T-cell (primary cell): ENCODE measurements around the gene AFDN. TPM values are rescaled to one million over a fixed set of nuclear protein-coding genes. Genes with fewer than 3 reads are reported as not detected.

Source experiments
- ATAC-seq, 4 experiments: fragments of 200-7000 bp in 3 of 4; fragments of 150-1000 bp in 1 of 4; cut with Tn5 transposase; replicated peaks in 1 of 4; 1 replicate in 3 of 4; 2 replicates in 1 of 4; pipeline ENCODE4 v1.10.0; 2021; ENCODE audit warnings: moderate library complexity in 3 of 4, mild to moderate bottlenecking in 2 of 4, moderate number of reproducible peaks in 1 of 4
- CTCF ChIA-PET, 2 donors: fragments of 300-600 bp; sonication (Branson Sonifier 250); formaldehyde crosslinking; loops; one replicate each; lab custom pipeline; 2022; ENCODE audit warnings: antibody characterized with exemption in 2 of 2; lab: Charles Lee
- POLR2A ChIA-PET, 2 donors: fragments of 300-600 bp; sonication (Branson Sonifier 250); formaldehyde crosslinking; loops; one replicate each; lab custom pipeline; 2022; ENCODE audit warnings: antibody characterized with exemption in 2 of 2; lab: Charles Lee
- DNase-seq, 35 experiments: peaks; one replicate each; pipeline versions ENCODE4 v3.0.0 to v3.0.0-alpha.2; 2013 to 2023
- H3K27ac ChIP-seq: one replicate; pipeline ENCODE4 v1.5.1; 2013; ENCODE audit warnings: low read length
- H3K27me3 ChIP-seq, 2 experiments: replicated peaks in 1 of 2; 1 replicate in 1 of 2; 2 replicates in 1 of 2; pipeline versions ENCODE4 v1.6.1 to v1.7.0; 2013; ENCODE audit warnings: low read length in 1 of 2, mixed read lengths in 1 of 2; ENCODE audit not compliant: control insufficient read depth in 2 of 2, insufficient read depth in 2 of 2; ENCODE audit errors: extremely low read depth in 1 of 2
- H3K36me3 ChIP-seq, 2 donors: 1 replicate in 1 of 2; 2 replicates in 1 of 2; pipeline versions ENCODE4 v1.6.1 to v1.7.0; 2013; ENCODE audit warnings: low read length in 1 of 2; ENCODE audit not compliant: control insufficient read depth in 2 of 2, insufficient read depth in 1 of 2; ENCODE audit errors: extremely low read depth in 1 of 2
- H3K4me1 ChIP-seq, 2 experiments: 1 replicate in 1 of 2; 2 replicates in 1 of 2; pipeline versions ENCODE4 v1.6.1 to v1.7.0; 2013; ENCODE audit warnings: low read length in 2 of 2, mixed read lengths in 1 of 2; ENCODE audit not compliant: insufficient read depth in 2 of 2, control insufficient read depth in 1 of 2; ENCODE audit errors: extremely low read depth in 1 of 2
- H3K4me3 ChIP-seq, 2 donors: 1 replicate in 1 of 2; 2 replicates in 1 of 2; pipeline versions ENCODE4 v1.5.1 to v1.7.0; 2013; ENCODE audit warnings: mild to moderate bottlenecking in 2 of 2, low read length in 1 of 2, moderate library complexity in 1 of 2; ENCODE audit not compliant: control insufficient read depth in 1 of 2; ENCODE audit errors: extremely low read depth in 1 of 2
- H3K9me3 ChIP-seq: 2 replicates; pipeline ENCODE4 v1.7.0; 2013
- H3K27ac Mint-ChIP-seq, 2 donors: one replicate each; pipeline ENCODE4 v1.8.0; 2020 to 2021; ENCODE audit warnings: mild to moderate bottlenecking in 2 of 2, mixed read lengths in 2 of 2
- H3K27me3 Mint-ChIP-seq, 2 donors: one replicate each; pipeline ENCODE4 v1.8.0; 2021 to 2022; ENCODE audit warnings: mixed read lengths in 2 of 2
- H3K36me3 Mint-ChIP-seq: one replicate; pipeline ENCODE4 v1.8.0; 2021; ENCODE audit warnings: mixed read lengths
- H3K4me1 Mint-ChIP-seq, 3 donors: one replicate each; pipeline ENCODE4 v1.8.0; 2020 to 2022; ENCODE audit warnings: mixed read lengths in 3 of 3, mild to moderate bottlenecking in 1 of 3
- H3K4me3 Mint-ChIP-seq, 3 donors: one replicate each; pipeline ENCODE4 v1.8.0; 2020 to 2022; ENCODE audit warnings: mild to moderate bottlenecking in 3 of 3, mixed read lengths in 3 of 3, moderate library complexity in 3 of 3
- H3K9me3 Mint-ChIP-seq, 3 donors: one replicate each; pipeline ENCODE4 v1.8.0; 2020 to 2022; ENCODE audit warnings: mixed read lengths in 3 of 3
- WGBS: methylation state at CpG from one replicate; pipeline ENCODE4 v1.1.5; 2013; ENCODE audit warnings: missing lambda C conversion rate; ENCODE audit not compliant: insufficient coverage; 5-methylcytosine and 5-hydroxymethylcytosine counted together
- total RNA-seq, 35 experiments: library from RNA in 6 of 35; stranded (reverse) in 6 of 35; fragments of 120-200 nt in 1 of 35; gene quantifications; one replicate each; pipeline versions ENCODE4 v1.2.1 to v1.2.4 and lab custom pipeline; 2013 to 2026

AFDN gene
- total RNA-seq, 5 donors from 2014 or later (not counting 1 experiment from before 2014, with no cell fraction given), result 10.6 to 30.3 (median 20.7) TPM

DNA sequence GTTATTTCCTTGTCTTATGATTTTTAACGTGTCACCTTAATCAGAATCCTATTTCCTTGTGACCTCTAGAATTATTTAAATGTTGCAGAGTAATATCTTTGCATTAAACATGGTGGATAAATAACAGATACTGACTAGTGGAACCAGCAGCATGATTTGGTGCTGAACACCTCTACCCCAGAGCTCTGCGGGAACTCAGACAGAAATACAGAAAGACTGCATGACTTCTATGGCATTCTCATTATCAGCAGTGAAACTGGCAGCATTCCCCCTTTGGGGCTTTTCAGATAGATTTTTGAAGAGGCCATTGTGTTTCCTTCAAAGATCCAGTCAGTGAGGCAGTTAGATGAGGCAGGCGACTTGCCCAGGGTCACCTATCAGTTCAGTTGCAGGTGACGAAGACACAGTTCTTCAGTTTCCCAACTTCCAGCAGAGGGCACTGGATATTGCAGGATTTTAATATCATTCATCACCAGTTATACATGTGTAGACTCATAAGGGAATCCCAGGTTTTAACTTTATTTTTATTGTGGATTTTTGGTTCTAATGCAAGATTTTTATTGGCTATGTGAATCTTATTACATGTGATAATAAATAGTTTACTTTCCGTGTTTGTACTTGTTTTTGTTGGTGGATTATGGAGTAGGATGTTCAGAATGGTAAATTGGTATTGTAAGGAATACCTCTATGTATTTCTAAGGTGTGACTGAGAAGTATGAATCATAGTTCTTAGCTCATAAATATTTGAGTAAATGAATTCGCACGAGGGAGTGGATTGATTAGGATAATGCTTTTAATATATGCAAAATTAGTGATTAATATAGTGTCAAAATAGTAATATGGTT, 81.3 kb downstream of the AFDN start:
- peak overlapping the region in 1 of 2 donors; percentile 37 for H3K27ac Mint-ChIP-seq

DNA sequence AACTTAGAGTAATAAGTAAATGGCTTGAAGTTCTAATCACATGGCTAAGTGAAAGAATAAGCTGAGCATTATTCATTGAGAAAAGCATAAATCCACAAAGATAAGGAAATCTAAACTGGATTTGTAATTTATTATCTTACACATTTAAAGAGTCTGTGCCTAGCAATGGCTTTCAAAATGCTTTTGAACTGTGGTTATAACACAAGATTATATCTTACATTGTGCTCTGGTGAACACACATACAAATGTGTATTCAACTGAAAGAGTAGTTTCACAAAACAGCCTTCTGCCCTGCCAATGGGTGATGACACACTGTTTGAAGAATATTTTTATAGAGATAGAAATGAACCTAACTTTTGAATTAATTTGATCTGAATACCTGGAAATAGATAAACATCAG, 83.3 kb downstream of the AFDN start:
- H3K27ac ChIP-seq, result no peak overlapping the region
- ChIA-PET POLR2A (no interaction called here), CTCF (interaction anchor here in 1 of 2 donors (0.6 kb wide), 1 partner anchor 559 kb away, joined by 4 read pairs; no protein-coding TSS in a partner anchor)
- no peaks in the 10 kb centered on the region for H3K36me3 ChIP-seq
- H3K4me1 ChIP-seq, result no peaks in the 10 kb centered on the region
- no peak overlapping the region for H3K4me3 ChIP-seq
- no peaks in the 10 kb centered on the region for H3K9me3 Mint-ChIP-seq
- ATAC-seq (no peak), DNase-seq (no peak)
- peaks cover 5% of the 10 kb centered on the region for H3K36me3 Mint-ChIP-seq
- no peaks in the 10 kb centered on the region for H3K9me3 ChIP-seq
- peaks cover 2 to 3% of the 10 kb centered on the region in 2 donors for H3K27me3 Mint-ChIP-seq
- H3K4me3 Mint-ChIP-seq, result no peak overlapping the region
- H3K27ac Mint-ChIP-seq, result no peak overlapping the region
- H3K4me1 Mint-ChIP-seq, result no peaks in the 10 kb centered on the region
- H3K27me3 ChIP-seq, result no peaks in the 10 kb centered on the region

More for the DNA sequence above, 81.3 kb downstream of the AFDN start:
- ATAC-seq (no peak), DNase-seq (no peak)
- Histone ChIP-seq H3K27ac (no peak overlapping the region), H3K36me3 (no peaks in the 10 kb centered on the region), H3K4me1 (no peaks in the 10 kb centered on the region), H3K9me3 (no peaks in the 10 kb centered on the region), H3K4me3 (no peak overlapping the region), H3K27me3 (no peaks in the 10 kb centered on the region)
- Mint-ChIP-seq H3K9me3 (no peaks in the 10 kb centered on the region), H3K27me3 (peaks cover 0 to 3% of the 10 kb centered on the region in 2 donors), H3K4me3 (no peak overlapping the region), H3K36me3 (peaks cover 3% of the 10 kb centered on the region), H3K4me1 (no peaks in the 10 kb centered on the region)
- 100% methylated on average over 1 of the region's 7 CpGs for WGBS
- CTCF ChIA-PET, result no interaction called here
- POLR2A ChIA-PET, result no interaction called here

DNA sequence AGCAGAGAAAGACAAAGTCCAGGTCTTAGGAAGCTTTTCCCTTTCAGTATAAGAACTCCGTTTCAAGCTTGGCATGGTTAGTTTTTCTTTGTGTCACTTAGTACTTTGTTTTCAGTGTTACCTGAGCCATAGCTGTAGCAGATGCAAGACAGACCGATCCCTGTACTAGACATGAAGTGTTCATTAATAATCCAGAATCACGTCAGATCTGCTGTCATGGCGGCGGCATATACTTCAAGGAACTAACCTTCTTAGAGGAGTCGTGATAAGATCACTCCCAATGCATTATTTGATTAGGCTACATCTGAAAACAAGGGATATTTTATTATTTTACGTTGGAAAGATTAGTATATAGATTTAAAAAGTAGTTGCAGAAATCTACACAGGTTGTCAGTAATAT, 83.9 kb downstream of the AFDN start:
- DNase-seq (no peak), ATAC-seq (no peak)
- POLR2A ChIA-PET, result no interaction called here
- Histone ChIP-seq H3K9me3 (no peaks in the 10 kb centered on the region), H3K4me1 (no peaks in the 10 kb centered on the region), H3K27ac (no peak overlapping the region), H3K36me3 (no peaks in the 10 kb centered on the region), H3K4me3 (no peak overlapping the region), H3K27me3 (no peaks in the 10 kb centered on the region)
- peaks cover 7% of the 10 kb centered on the region for H3K36me3 Mint-ChIP-seq
- CTCF ChIA-PET, result interaction anchor here in 1 of 2 donors (1.4 kb wide), 1 partner anchor 12 kb away, joined by 3 read pairs; no protein-coding TSS in a partner anchor
- no peaks in the 10 kb centered on the region for H3K4me1 Mint-ChIP-seq
- 100% methylated on average over 1 of the region's 7 CpGs for WGBS
- H3K27ac Mint-ChIP-seq, result no peak overlapping the region
- no peaks in the 10 kb centered on the region for H3K9me3 Mint-ChIP-seq
- H3K27me3 Mint-ChIP-seq, result peaks cover 2 to 3% of the 10 kb centered on the region in 2 donors
- no peak overlapping the region for H3K4me3 Mint-ChIP-seq

DNA sequence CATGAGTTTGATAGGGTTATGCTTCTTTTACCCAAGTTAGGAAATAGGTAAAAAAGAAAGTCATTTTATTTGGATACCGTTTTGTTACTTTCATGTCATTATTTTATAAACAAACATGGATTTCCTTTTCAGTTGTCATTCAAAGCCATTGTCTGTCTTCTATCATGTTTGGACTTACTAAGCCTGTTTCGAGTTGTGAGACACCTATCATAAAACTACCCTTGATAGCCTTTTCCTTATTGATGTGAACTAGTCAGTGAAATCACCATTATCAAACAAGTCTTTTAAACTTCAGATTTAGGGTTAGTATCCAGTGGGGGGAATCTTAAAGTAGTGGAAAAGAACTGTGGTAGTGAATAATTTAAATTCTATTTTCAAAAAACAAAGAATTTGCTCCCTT, 85.8 kb downstream of the AFDN start:
- Mint-ChIP-seq H3K4me1 (no peaks in the 10 kb centered on the region), H3K36me3 (peaks cover 7% of the 10 kb centered on the region), H3K27me3 (peaks cover 2 to 3% of the 10 kb centered on the region in 2 donors), H3K27ac (no peak overlapping the region), H3K9me3 (no peaks in the 10 kb centered on the region), H3K4me3 (no peak overlapping the region)
- CTCF ChIA-PET, result no interaction called here
- POLR2A ChIA-PET, result no interaction called here
- no CpG with 5 or more reads among the region's 2 CpGs for WGBS
- ATAC-seq (no peak), DNase-seq (no peak)
- Histone ChIP-seq H3K27ac (no peak overlapping the region), H3K4me1 (no peaks in the 10 kb centered on the region), H3K9me3 (no peaks in the 10 kb centered on the region), H3K27me3 (no peaks in the 10 kb centered on the region), H3K36me3 (no peaks in the 10 kb centered on the region), H3K4me3 (no peak overlapping the region)

DNA sequence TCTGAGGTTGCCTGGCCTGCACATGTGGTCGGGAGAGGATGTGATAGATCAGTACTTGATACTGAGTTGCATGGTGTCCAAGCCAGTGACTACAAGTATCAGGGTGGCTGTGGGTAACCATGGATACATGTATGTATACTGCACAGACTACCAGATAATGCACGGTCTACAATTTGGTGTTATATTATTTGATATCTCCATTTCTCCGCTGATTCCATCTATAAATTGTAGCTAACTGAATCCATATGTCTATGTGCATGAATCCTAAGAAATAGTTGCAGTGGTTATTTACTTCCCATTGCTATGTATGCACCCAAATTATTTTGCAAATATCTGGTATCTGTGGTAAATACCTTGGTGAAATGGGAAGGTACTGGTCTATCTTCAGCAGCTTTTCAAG, 87.0 kb downstream of the AFDN start:
- POLR2A ChIA-PET, result no interaction called here

DNA sequence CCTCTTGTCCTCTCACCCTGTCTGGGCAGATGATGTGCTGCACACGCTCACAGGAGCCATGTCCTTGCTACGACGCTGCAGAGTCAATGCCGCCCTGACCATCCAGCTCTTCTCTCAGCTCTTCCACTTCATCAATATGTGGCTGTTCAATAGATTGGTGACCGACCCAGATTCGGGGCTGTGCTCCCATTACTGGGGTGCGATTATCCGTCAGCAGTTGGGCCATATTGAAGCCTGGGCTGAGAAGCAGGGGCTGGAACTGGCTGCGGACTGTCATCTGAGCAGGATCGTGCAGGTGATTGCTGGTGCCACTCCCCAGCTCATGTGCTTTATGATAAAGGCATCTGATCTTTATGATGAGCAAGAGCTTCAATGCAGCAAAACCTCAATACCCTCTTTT, 88.4 kb downstream of the AFDN start:
- Histone ChIP-seq H3K36me3 (no peaks in the 10 kb centered on the region), H3K27ac (no peak overlapping the region), H3K9me3 (no peaks in the 10 kb centered on the region), H3K27me3 (no peaks in the 10 kb centered on the region), H3K4me3 (no peak overlapping the region), H3K4me1 (no peaks in the 10 kb centered on the region)
- Mint-ChIP-seq H3K36me3 (peaks cover 12% of the 10 kb centered on the region), H3K4me1 (no peaks in the 10 kb centered on the region), H3K27ac (no peak overlapping the region), H3K27me3 (peaks cover 2 to 3% of the 10 kb centered on the region in 2 donors), H3K9me3 (no peaks in the 10 kb centered on the region), H3K4me3 (no peak overlapping the region)
- ChIA-PET CTCF (no interaction called here), POLR2A (no interaction called here)
- no peak for DNase-seq
- ATAC-seq, result no peak
- WGBS, result 92% methylated on average over 10 of the region's 10 CpGs

More for the DNA sequence above, 87.0 kb downstream of the AFDN start:
- WGBS, result no CpG with 5 or more reads among the region's 3 CpGs
- no peaks in the 10 kb centered on the region for H3K9me3 ChIP-seq
- no peaks in the 10 kb centered on the region for H3K27me3 ChIP-seq
- no peak overlapping the region for H3K27ac ChIP-seq
- no peaks in the 10 kb centered on the region for H3K4me1 Mint-ChIP-seq
- DNase-seq (no peak), ATAC-seq (no peak)
- H3K27me3 Mint-ChIP-seq, result peaks cover 2 to 3% of the 10 kb centered on the region in 2 donors
- no peaks in the 10 kb centered on the region for H3K9me3 Mint-ChIP-seq
- peaks cover 9% of the 10 kb centered on the region for H3K36me3 Mint-ChIP-seq
- H3K4me3 ChIP-seq, result no peak overlapping the region
- H3K27ac Mint-ChIP-seq, result no peak overlapping the region
- CTCF ChIA-PET, result no interaction called here
- no peaks in the 10 kb centered on the region for H3K4me1 ChIP-seq
- H3K36me3 ChIP-seq, result no peaks in the 10 kb centered on the region
- no peak overlapping the region for H3K4me3 Mint-ChIP-seq
